Measurements from ENCODE around the gene LDLRAD4. TPM values are rescaled to one million over a fixed set of nuclear protein-coding genes. Genes with fewer than 3 reads are reported as not detected.

Gene LDLRAD4
- total and polyA plus RNA-seq, 12 donors = 3.9 to 64.5 (median 36.0) TPM

DNA sequence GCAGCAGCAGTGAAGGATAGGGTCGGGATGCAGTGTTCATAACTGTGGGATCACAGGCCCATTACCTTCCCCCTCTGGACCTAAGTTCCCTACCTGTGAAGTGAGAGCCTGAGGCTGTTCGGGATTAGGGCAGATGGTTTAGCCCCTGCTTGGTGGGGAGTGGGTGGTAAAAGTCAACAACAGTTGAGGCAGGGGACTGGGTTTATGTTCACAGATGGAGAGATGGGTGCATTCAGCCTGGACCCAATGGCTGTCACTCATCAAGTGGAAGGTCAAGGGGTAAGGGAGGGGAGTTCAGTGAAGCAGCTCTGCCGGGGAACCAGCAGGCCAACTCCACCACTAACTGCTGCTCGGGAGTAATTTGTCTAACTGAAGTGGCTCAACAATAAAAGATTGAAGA, 327.4 kb downstream of the LDLRAD4 start:
- H3K9me3 ChIP-seq (replicated peaks in 1 of 3) = no peaks in the 10 kb centered on the region
- H3K36me3 ChIP-seq (replicated peaks in 1 of 2) = no peaks in the 10 kb centered on the region
- no peak for TF ChIP-seq POLR2A (IDR thresholded peaks at IDR 0.05)
- TF ChIP-seq, protein P1, sequence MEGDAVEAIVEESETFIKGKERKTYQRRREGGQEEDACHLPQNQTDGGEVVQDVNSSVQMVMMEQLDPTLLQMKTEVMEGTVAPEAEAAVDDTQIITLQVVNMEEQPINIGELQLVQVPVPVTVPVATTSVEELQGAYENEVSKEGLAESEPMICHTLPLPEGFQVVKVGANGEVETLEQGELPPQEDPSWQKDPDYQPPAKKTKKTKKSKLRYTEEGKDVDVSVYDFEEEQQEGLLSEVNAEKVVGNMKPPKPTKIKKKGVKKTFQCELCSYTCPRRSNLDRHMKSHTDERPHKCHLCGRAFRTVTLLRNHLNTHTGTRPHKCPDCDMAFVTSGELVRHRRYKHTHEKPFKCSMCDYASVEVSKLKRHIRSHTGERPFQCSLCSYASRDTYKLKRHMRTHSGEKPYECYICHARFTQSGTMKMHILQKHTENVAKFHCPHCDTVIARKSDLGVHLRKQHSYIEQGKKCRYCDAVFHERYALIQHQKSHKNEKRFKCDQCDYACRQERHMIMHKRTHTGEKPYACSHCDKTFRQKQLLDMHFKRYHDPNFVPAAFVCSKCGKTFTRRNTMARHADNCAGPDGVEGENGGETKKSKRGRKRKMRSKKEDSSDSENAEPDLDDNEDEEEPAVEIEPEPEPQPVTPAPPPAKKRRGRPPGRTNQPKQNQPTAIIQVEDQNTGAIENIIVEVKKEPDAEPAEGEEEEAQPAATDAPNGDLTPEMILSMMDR (IDR thresholded peaks at IDR 0.05) = no peak
- 88 to 94% (median 91%) methylated on average over 4 of the region's 4 CpGs for WGBS, 4 donors
- H3K27me3 ChIP-seq = no peaks in the 10 kb centered on the region
- H3K27ac ChIP-seq = no peak overlapping the region
- peak in 2 of 7 donors; percentile 6 to 28 for DNase-seq
- peaks cover 0 to 22% of the 10 kb centered on the region in 2 donors for H3K4me1 ChIP-seq (replicated peaks in 1 of 2)
- no peak overlapping the region for H3K4me3 ChIP-seq
- intact Hi-C loops (cut with DNase I) = no loop called here

DNA sequence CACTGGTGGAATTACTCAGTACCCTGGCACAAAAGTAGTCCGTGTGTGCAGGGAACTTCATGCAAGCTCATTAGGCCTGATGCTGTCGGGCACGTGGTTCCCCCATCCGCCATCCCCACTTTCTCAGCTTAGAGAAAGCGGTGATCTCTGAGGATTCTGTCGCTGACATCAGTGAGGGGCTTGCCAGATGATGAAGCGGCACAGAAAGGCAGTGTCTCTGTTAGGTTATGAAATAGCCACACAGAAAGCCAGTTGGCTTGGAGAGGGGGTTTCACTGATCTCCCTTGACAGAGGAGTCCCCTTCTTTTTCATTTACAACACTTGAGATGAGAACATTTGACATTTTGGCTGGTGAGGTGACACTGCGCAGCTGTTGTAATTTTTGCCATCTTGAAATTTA, 328.1 kb downstream of the LDLRAD4 start:
- intact Hi-C loops (cut with DNase I) = no loop called here
- Histone ChIP-seq H3K36me3 (replicated peaks in 1 of 2) (no peaks in the 10 kb centered on the region), H3K9me3 (replicated peaks in 1 of 3) (no peaks in the 10 kb centered on the region), H3K4me3 (no peak overlapping the region), H3K27ac (no peak overlapping the region), H3K4me1 (replicated peaks in 1 of 2) (peaks cover 0 to 22% of the 10 kb centered on the region in 2 donors), H3K27me3 (no peaks in the 10 kb centered on the region)
- 94 to 100% (median 97%) methylated on average over 8 of the region's 8 CpGs for WGBS, 4 donors
- DNase-seq = peak in 2 of 7 donors; percentile 12 to 38
- TF ChIP-seq, protein P1 (IDR thresholded peaks at IDR 0.05) = no peak
- TF ChIP-seq POLR2A (IDR thresholded peaks at IDR 0.05) = no peak

DNA sequence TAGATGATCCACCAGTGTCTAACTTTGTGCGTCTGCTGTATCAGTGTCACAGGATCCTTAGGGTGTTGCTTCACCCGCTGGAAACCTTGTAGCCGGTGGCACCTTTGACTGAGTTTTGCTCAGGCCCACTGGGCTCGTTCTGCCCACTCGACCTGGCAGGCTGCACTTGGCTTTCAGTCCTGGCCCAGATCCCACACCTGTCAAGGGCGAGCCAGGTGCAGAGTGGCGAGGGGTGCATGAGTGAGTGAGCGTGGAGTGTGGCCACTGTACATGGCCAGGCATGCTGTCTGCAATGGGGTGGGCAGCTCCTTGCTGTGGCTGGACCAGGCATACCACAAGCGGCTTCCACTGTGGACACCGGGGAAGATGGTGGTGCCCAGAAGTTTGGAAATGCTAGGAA, 328.8 kb downstream of the LDLRAD4 start:
- DNase-seq = peak in 2 of 7 donors; percentile 15 to 45
- H3K27ac ChIP-seq = no peak overlapping the region
- H3K9me3 ChIP-seq (replicated peaks in 1 of 3) = no peaks in the 10 kb centered on the region
- no peak overlapping the region for H3K4me3 ChIP-seq
- H3K36me3 ChIP-seq (replicated peaks in 1 of 2) = no peaks in the 10 kb centered on the region
- intact Hi-C loops (cut with DNase I) = no loop called here
- H3K27me3 ChIP-seq = no peaks in the 10 kb centered on the region
- WGBS, 4 donors = 62 to 91% (median 89%) methylated on average over 5 to 10 of the region's 10 CpGs
- peaks cover 0 to 29% of the 10 kb centered on the region in 2 donors for H3K4me1 ChIP-seq (replicated peaks in 1 of 2)
- TF ChIP-seq, protein P1 (IDR thresholded peaks at IDR 0.05) = no peak
- TF ChIP-seq POLR2A (IDR thresholded peaks at IDR 0.05) = no peak

DNA sequence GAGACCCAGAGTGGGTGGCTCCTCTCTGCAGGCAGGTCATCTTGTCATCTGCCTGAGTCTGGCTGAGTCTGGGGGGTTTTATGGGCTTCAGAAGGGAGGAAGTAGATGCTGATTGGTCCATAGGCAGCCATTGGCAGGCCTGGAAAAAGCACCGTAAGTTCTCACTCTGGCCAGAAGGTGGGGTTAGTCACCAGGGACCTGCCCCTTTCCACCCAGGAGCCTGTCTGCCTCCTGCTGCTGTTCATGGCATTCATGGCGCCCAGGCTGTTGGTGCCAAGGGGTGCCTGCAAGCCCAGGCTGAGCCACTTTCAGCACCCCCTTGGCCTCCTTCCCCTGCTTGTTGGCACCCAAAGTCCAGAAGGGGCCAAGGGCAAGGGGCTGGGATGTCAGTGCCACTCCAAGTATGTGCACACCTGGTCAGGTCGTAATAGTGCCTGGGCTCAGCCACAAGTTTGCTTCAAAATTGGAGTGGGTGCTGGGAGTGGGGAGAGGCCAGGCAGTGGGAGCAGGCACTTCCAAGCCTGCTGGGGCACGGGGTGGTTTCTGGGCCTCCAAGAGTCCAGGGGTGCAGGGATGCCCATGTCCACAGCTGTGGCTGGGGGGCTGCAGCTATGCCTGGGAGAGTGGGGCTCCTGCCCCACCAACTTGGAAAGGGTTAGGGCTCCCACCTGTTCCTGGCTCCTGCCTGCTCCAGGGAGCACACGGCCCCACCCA, 329.7 kb downstream of the LDLRAD4 start:
- H3K9me3 ChIP-seq (replicated peaks in 1 of 3) = no peaks in the 10 kb centered on the region
- no peak overlapping the region for H3K4me3 ChIP-seq
- H3K4me1 ChIP-seq (replicated peaks in 1 of 2) = peaks cover 0 to 30% of the 10 kb centered on the region in 2 donors
- TF ChIP-seq POLR2A (IDR thresholded peaks at IDR 0.05) = no peak
- TF ChIP-seq, protein P1 (IDR thresholded peaks at IDR 0.05) = no peak
- H3K27me3 ChIP-seq = no peaks in the 10 kb centered on the region
- intact Hi-C loops (cut with DNase I) = no loop called here
- H3K27ac ChIP-seq = peak overlapping the region in 2 of 5 donors; percentile 60 to 70
- WGBS, 4 donors = 94 to 100% (median 95%) methylated on average over 2 to 5 of the region's 5 CpGs
- peak in 2 of 7 donors; percentile 19 to 42 for DNase-seq
- H3K36me3 ChIP-seq (replicated peaks in 1 of 2) = no peaks in the 10 kb centered on the region
